Hematopoietic multipotent progenitor cell (in vitro differentiated cells): Measurements from ENCODE around the gene CNKSR1. TPM values are rescaled to one million over a fixed set of nuclear protein-coding genes. Genes with fewer than 3 reads are reported as not detected.

Experiments
- DNase-seq, 3 donors: peaks; one replicate each; pipeline ENCODE4 v3.0.0-alpha.2; 2011 to 2015; ENCODE audit warnings: low read depth in 2 of 3, low spot score in 2 of 3
- total RNA-seq: library from RNA; depleted of rRNA; stranded (reverse); fragments of >200 nt; gene quantifications from one replicate; pipeline ENCODE4 v1.2.3, GENCODE V29; 2012

CNKSR1 gene
- total RNA-seq, 1 donor = 5.9 TPM

DNA sequence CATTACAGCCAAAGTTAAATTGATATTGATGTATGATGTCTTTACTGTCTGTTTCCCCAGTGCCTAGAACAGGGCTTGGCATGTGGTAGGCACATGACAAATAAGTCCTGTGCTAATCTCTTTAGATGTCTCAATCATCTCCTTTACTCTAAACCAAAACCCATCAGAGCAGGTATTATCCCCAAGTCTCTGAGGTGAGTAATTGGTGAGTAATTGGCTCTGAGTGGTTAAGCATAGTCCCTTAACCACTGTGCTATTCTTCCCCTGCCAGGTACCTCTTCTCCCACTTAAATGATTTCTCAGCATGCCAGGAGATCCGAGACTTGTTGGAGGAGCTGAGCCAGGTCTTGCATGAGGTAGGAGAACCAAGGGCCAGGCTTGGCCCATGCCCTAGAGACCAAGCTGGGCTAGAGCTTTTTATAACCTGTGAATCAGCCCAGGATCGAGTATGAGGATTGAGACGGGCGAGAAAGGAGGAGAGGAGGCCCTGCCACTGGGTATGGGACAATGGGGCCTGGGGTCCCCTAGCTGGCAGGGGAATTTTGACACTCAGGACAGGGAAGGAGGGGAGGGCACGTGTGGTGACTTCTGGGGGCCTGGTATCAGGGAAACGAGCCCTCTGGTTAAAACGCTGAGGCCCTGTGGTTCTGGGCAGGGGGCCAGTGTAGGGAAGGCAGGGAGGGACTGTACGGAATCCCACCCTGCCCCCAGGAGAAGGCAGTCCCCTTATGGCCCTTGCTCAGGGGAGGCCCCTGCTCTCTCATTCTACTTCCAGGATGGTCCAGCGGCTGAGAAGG, 4.5 kb downstream of the CNKSR1 start:
- no peak for DNase-seq

DNA sequence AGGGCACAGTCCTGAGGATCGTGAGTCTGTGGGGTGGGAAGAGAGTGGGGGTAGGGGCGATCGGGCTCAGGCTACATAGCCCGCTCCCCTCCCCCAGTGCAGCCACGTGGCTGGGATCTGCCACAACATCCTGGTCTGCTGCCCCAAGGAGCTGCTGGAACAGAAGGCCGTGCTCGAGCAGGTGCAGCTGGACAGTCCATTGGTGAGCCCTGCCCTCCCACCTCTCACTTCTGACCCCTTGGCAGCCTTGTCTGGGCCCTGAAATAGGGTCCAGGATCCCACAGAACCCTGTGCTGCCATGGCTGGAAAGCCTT, 5.0 kb downstream of the CNKSR1 start:
- DNase-seq = no peak

DNA sequence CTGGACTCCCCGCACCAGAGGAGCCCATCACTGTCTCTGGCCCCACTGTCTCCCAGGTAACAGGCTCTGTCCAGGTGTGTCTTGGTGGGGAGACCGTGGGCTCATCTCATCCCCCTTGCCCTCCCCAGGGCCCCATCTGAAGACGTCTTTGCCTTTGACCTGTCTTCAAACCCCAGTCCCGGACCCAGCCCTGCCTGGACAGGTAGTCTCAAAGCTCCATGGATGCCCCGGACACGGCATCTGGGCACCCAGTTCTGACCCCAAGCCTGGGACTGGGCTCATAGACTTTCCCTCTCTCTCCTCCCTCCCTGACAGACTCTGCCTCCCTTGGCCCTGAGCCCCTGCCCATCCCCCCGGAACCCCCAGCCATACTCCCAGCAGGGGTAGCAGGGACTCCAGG, 6.8 kb downstream of the CNKSR1 start:
- no peak for DNase-seq

DNA sequence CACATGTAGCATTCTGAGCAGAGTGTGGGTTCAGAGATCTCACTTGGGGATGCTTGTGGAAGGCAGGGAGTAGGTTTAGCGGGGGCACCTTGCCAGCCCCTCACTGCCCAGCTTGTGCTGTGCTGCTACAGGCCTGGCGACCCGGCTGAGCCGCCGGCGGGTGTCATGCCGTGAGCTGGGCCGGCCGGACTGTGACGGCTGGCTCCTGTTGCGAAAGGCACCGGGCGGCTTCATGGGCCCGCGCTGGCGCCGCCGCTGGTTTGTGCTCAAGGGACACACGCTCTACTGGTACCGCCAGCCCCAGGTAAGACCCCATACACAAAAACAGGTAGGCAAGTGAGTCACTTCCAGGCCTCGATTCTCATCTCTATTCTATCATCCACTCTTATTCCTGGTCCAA, 7.6 kb downstream of the CNKSR1 start:
- no peak for DNase-seq

DNA sequence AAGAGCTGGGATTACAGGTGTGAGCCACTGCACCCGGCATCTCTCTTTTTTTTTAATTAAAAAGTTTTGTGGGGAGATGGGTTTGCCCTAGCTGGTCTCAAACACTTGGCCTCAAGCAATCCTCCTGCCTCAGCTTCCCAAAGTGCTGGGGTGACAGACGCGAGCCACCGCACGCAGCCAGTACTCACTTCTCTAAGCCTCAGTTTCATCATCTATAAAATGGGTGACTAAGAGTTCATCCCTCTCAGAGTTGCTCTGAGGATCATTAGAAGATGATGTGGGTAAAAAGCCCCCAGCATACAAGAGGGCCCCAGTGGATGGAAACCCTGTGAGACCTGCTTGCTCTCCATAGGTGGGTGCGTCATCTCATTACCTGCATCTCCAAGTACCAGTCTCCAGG, 10.6 kb downstream of the CNKSR1 start:
- no peak for DNase-seq

DNA sequence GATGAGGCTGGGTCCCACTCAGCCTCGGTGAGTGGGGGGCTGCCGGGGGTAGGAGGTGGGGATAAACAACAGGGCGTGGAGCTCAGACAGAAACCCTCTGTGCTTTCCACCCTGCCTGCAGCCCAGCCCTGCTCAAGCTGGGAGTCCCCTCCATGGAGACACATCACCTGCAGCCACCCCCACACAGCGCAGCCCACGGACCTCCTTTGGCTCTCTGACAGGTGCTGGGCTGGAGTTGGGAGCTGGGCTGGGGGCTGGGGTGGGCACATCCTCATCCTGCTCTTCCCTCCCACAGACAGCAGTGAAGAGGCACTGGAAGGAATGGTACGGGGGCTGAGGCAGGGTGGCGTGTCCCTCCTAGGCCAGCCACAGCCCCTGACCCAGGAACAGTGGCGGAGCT, 11.2 kb downstream of the CNKSR1 start:
- no peak for DNase-seq

DNA sequence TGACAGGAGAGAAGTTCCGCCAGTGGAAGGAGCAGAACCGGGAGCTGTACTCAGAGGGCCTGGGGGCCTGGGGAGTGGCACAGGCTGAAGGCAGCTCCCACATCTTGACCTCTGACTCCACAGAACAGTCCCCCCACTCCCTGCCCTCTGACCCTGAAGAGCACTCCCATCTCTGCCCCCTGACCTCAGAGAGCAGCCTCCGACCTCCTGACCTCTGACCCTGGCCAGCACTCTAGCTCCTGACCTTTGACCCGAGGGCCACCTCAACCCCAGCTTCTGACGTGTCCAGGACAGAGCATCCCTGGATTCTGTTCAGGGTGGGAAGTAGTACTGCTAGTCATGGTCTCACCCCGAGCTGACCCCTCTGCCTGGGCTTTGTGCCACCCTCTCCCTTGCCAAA, 12.0 kb downstream of the CNKSR1 start:
- no peak for DNase-seq

DNA sequence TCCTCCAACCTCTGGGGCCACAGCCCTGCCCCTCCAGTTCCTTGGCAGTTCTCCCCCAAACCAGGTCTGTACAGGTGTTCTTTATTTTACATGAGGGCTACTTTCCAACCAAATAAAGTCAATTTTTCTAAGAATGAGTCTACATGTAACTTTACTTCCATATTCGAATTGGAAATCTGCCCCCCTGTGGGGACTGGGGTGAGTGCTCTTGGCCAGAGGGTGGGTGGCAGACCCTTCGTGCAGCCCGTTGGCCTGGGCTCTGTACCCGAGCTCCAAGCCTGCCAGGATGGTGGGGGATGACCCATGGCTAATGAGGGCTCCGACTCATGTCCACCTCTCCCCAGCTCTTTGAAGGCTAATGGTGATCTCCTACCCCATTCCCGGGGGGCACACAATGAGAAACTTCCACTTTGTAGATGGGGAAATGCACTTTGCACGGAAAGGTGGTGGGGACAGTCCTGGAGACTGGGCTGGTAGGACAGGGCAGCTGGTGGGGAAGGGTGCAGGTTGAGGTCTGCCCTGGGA, 12.5 kb downstream of the CNKSR1 start:
- peak in 2 of 3 donors; percentile 19 to 21 for DNase-seq

DNA sequence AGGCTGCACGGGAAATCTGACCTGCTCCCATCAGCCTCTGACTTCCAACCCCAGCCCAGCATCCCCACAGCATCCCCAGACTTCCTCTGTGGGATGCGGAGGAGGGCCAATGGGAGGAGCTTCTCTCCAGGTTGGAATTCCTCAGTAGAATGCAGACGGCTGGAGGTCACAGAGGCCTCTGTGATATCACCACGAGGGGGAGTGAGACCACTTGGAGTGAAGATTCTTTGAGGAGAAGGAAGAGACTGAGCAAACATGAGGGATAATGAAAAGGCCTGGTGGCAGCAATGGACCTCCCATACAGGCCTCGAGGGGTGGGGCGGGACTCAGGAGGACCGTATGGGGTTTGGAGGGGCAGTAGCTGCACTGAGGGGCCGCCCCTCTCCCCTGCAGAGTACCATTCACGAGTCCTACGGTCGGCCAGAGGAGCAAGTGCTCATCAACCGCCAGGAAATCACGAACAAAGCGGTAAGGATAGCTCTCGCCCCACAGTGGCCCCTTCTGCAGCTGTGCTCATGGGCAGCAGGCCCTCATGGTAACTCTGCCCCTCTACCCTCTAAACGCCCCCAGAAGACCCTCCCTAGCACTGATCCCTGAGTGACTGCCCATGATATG, 13.2 kb downstream of the CNKSR1 start, which contains the start of gene CATSPER4:
Gene CATSPER4 (plus strand): TSS at position 230 of the 615 bp plus-strand sequence. CDS start 26 bp downstream, at position 256.
- DNase-seq = peak in 2 of 3 donors; percentile 18 to 51

DNA sequence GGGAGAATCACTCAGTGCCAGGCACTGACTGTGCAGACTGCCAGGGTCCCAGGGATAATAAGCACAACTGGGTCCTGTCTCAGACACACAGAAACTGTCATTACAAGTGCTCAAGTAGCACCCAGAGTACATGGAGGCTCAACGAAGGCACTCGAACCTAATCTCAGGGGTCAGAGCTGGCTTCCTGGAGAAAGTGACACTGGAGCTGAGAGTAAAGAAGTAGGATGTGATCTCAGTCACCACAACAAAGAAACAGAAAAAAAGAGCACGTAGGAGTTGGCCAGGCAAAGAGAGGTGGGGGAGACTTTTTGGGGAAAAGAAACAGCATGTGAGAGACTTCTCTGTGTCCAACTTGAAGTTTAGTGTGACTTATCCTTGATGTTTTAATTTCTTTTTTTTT, 14.4 kb downstream of the CNKSR1 start:
- no peak for DNase-seq

DNA sequence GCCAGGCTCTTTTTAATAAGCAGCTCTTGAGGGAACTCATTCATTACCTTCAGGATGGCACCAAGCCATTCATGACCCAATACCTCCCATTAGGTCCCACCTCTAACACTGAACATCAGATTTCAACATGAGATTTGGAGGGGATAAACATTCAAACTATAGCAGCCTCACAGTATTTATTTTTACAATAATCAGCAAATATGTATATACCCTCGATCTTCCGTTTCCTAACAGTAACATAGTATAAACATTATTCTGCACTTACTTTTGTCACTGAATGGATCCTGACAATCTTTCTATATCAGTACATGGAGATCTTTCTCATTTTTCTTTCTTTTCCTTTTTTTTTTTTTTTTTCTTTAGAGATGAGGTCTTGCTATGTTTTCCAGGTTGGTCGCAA, 18.5 kb downstream of the CNKSR1 start:
- DNase-seq = no peak

DNA sequence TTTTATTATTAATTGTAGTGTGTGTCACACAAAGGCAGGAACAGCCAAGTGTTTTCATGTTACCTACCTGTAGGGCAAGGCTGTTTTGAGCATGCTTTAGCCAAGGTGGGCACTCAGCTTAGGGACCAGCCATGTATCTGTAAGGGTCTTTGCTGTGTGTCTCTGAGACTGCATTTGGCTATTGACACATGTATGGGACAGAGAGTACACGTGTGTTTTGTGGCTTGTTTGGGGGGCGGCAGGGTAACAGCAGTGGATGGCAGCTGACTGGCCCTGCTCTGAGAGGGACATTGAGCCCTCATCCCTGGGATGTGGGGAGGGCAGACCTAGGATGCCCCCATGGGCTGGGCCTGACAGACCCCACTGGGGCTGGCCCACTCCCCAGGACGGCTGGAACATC, 20.0 kb downstream of the CNKSR1 start:
- DNase-seq = no peak

DNA sequence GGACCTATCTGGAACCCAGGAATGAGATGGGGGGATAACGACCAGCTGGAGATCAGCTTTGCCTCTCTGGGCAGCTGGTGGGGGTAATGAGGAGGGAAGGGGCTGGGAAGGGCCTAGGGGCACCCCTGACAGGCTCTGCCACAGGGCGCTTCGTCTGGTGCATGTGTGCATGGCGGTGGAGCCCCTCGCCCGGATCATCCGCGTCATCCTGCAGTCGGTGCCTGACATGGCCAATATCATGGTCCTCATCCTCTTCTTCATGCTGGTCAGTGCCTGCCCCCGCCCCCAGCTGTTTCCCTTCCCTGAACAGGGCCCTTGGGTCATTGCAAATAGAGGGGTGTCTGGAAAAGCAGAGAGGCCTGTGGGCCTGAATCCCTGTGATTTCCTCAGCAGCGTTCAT, 20.5 kb downstream of the CNKSR1 start:
- DNase-seq = no peak

DNA sequence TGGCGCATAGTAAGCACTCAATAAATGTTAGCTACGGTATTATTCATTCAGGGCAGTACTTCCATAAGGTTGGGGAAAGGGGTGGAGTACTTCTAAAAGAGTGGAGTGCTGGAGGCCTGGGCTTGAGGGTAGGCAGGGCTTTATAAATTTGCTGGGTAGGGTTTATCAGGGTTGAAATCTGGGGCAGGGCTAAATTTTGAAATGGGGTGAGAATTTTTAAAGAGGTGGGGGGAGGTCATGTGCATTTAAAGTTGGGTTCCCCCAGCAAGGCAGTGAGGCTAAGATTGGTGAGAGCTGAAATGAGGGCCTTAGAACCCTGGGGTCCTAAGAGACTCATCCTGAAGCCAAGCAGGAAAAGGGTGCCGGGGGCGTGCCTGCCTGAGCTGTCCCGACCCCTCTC, 23.1 kb downstream of the CNKSR1 start:
- no peak for DNase-seq

DNA sequence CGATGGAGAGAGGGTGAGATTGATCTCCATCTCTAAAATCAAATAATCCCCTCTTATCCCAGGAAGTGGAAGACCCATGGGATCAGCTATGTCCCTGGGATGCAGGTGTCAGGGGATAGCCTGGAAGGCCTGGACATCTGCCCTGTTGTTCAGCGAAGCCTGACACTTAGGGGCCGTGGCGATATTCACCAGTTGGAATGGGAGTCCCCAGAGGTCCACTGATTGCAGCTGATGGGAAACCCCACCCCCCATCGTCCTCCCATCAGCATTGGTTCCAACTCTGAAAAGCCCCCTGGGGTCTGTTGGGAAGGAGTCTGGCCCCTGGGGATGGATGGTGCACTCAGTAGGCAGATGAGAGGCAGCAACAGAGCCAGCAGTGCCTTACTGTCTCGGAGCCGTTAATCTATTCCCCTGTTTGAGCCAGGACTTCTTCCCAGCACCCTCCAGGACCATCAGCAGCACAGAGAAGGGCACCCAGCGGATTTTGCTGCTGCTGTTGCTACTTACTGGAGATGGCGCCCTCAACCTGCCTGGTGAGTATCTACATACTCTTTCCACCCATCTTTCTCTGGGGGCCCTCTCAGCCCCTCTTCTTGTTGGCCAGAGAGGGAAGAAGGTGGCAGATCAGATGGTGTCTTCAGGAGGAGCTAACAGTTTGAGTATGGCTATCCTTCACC, 26.5 kb downstream of the CNKSR1 start:
- DNase-seq = peak in 2 of 3 donors; percentile 14 to 34

DNA sequence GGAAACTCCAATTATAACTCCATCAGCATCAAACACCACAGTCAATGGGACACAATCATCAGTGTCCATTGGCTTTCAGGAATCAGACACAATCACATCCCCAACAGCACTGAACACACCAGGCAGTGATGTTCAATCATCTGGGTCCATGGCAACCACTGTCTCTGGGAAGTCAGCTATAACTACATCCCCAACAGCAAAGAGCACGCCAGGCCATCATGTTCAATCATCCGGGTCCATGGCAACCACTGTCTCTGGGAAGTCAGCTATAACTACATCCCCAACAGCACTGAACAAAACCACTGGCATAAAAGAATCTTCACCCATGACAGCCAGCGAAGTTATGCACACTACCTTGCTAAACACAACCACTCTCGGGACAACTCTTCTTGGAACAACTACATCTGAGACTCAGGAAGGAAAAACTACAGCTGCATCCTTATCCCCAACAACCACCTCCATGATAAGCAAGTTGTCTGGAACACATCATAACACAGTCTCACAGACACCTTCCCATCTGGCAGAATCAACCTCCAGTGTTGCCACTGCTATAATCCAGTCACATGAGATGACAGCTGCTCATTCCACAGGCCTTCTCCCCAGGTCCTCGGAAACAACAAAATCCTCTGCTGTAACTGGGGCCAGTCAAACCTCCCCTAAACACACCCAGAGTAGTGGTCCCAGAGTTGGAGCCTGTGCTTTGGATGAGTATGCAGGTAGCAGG, 33.0 kb downstream of the CNKSR1 start:
- DNase-seq = no peak

DNA sequence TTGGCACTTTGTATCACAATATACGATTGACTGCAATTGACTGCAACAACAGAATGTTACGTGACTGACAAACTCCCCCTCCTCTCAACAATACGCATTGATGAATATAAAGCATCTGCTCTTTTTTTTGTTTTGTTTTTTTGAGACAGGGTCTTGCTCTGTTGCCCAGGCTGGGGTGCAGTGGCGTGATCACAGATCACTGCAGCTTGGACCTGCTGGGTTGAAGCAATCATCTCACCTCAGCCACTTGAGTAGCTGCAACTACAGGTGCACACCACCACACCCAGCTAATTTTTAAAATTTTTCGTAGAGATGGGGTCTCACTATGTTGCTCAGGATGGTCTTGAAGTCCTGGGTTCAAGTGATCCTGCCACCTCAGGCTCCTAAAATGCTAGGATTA, 35.4 kb downstream of the CNKSR1 start:
- no peak for DNase-seq

DNA sequence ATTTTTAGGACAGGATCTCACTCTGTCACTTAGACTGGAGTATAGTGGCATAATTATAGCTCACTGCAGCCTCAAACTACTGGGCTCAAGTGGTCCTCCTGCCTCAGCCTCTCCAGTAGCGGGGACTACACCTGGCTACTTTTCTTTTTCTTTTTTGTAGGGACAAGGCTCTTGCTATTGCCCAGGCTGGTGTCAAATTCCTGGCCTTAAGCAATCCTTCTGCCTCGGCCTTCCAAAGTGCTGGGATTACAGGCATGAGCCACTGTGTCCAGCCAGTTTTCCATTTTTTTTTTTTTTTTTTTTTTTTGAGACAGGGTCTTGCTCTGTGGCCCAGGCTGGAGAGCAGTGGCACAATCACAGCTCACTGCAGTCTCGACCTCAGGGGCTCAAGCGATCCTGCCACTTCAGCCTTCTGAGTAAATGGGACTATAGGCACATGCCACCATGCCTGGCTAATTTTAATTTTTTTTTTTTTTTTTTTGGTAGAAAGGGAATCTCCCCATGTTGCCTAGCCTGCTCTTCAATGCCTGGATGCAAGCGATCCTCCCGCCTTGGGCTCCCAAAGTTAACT, 36.1 kb downstream of the CNKSR1 start:
- DNase-seq = no peak

DNA sequence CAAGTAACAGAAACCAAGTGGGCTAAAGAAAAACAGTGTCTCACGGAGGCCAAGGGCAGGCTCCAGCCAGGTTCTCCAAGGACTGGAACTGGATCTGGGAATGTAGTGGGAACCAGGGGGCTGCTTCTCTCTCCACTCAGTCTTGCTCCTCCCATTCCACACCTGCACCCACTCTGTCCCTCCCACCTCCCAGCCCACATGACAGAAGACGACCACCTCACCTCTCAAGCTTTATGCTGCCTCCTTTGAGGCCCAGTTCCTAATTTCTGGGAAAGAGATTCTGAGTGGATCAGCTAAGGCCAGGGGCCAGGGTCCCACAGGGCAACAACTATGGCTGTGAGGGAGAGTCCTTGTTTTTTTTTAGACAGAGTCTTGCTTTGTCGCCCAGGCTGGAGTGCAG, 38.0 kb downstream of the CNKSR1 start:
- DNase-seq = no peak

DNA sequence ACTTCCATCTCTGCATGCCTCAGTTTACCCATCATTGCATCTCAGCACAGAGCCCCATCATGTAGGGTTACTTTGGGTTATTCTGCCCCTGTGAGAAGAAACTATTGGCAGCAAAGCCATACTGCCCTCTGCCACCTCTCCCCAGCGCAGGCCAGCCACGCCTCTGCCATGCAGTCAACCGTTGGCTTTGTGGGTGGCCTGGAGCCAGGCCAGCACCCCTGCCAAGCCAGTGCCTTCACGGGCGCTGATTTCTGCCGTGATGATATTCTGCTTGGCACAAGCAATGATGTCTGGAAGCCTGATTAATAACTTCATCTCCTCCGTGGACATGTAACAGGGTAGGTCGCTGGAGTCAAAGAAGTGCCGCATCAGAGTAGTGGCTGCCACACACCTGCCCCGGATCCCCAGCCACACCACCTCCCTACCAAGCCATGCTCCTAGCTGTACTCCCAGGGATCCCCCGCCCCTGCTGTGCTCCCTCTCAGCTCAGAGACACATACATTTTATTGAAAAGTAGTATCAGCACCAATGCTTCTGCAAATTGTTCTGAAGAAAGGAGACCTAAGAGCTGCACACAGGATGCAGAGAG, 41.7 kb downstream of the CNKSR1 start:
- DNase-seq = no peak
